Measurements from ENCODE around the gene PKDREJ. TPM values are rescaled to one million over a fixed set of nuclear protein-coding genes. Genes with fewer than 3 reads are reported as not detected.
"Not testable (repeated sequence)": the region's sequence is repeated elsewhere in the genome, so short reads cannot be mapped to it uniquely, and the experiment has no call there.

Gene PKDREJ, protein sequence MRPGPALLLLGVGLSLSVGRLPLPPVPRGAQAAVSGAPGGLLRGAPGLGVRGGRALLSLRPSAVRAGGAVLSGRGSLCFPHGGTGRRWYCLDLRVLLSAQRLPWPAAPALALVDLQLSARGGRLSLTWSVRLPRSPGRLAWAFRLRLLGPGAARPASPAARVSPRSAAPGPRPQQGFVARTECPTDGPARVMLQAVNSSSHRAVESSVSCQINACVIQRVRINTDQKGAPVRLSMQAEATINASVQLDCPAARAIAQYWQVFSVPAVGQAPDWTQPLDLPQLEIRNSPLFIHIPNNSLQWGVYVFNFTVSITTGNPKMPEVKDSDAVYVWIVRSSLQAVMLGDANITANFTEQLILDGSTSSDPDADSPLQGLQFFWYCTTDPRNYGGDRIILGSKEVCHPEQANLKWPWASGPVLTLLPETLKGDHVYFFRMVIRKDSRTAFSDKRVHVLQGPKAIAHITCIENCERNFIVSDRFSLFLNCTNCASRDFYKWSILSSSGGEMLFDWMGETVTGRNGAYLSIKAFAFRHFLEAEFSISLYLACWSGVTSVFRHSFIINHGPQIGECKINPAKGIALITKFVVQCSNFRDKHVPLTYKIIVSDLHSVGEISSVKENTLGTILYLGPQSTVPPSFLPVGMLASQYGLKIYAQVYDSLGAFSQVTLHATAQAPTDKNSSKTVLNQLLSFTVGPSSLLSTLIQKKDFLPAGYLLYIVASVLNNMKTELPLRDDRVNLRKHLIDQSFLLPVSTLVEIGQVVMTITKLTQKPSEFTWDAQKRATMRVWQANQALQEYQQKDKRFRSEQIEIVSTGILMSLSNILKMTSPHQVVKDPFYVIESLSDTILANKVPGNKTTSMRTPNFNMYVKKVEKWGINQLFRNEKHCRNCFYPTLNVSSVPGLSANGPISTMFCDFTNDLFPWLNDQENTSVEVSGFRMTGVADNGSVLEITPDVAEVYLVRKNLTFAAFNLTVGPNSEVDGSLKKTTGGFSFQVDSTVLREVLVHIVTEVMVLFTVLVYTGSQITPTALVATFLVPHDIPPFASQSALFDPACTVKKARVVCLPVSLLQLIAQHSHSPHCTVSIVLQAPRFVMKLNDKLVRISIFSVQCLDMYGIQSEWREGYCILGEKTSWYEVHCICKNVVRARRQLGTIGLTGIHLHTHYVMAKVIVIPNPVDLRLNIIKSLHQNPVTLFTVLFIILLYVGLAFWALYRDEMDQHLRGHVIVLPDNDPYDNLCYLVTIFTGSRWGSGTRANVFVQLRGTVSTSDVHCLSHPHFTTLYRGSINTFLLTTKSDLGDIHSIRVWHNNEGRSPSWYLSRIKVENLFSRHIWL (N-terminal part only)
- under 1 TPM; 0.33 to 0.52 (median 0.47) TPM for polyA plus RNA-seq (ENCODE audit: insufficient read length in 3 of 3)
- long read RNA-seq, donor 1, result 0 reads
- long read RNA-seq, donor 2, result 0 reads
- long read RNA-seq, donor 3, result 0 reads
- long read RNA-seq, donor 4, full-length matches to known transcripts, result 1 of 1 reads
- long read RNA-seq, donor 4, partial matches to known transcripts, result 0 of 1 reads
- long read RNA-seq, donor 4, other reads (novel, unspliced or antisense), result 0 of 1 reads
- long read RNA-seq, donor 5, full-length matches to known transcripts, result 1 of 1 reads
- long read RNA-seq, donor 5, partial matches to known transcripts, result 0 of 1 reads
- long read RNA-seq, donor 5, other reads (novel, unspliced or antisense), result 0 of 1 reads
- long read RNA-seq, donor 6, partial matches to known transcripts, result 8 of 8 reads
- long read RNA-seq, donor 6, other reads (novel, unspliced or antisense), result 0 of 8 reads
- long read RNA-seq, donor 7, full-length matches to known transcripts, result 1 of 1 reads
- long read RNA-seq, donor 7, partial matches to known transcripts, result 0 of 1 reads
- long read RNA-seq, donor 7, other reads (novel, unspliced or antisense), result 0 of 1 reads
- long read RNA-seq, donor 8, full-length matches to known transcripts, result 1 of 1 reads
- long read RNA-seq, donor 8, partial matches to known transcripts, result 0 of 1 reads
- long read RNA-seq, donor 8, other reads (novel, unspliced or antisense), result 0 of 1 reads
- long read RNA-seq, donor 9, result 0 reads
- long read RNA-seq, donor 10, result 0 reads
- long read RNA-seq, donor 11, result 0 reads
- long read RNA-seq, donor 12, full-length matches to known transcripts, result 2 of 131 reads
- long read RNA-seq, donor 12, partial matches to known transcripts, result 109 of 131 reads
- long read RNA-seq, donor 12, other reads (novel, unspliced or antisense), result 20 of 131 reads
- long read RNA-seq, donor 13, result 0 reads
- long read RNA-seq, donor 14, full-length matches to known transcripts, result 1 of 1 reads
- long read RNA-seq, donor 14, partial matches to known transcripts, result 0 of 1 reads
- long read RNA-seq, donor 14, other reads (novel, unspliced or antisense), result 0 of 1 reads
- long read RNA-seq, donor 15, full-length matches to known transcripts, result 2 of 2 reads
- long read RNA-seq, donor 15, partial matches to known transcripts, result 0 of 2 reads
- long read RNA-seq, donor 15, other reads (novel, unspliced or antisense), result 0 of 2 reads
- long read RNA-seq, donor 16, full-length matches to known transcripts, result 1 of 1 reads
- long read RNA-seq, donor 16, partial matches to known transcripts, result 0 of 1 reads
- long read RNA-seq, donor 16, other reads (novel, unspliced or antisense), result 0 of 1 reads

DNA sequence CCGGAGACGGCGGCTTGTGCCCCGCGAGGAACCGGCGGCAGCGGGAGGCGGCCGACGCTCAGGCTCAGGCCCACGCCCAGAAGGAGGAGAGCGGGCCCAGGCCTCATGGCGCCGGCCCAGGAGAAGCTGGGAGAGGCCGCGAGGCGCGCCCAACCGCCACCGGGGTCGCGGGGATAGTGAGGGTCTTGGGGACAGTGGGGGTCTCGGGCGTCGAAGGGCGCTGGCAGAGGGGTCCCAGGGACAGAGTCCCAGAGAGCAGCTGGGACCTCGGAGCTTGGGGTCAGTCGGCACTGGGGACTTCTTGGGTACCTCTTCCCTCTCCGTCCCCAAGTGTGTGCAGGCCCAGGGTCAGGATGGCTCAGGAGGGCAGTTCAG lies at the start of gene PKDREJ:
TSS of gene PKDREJ (minus strand) at position 128 of the 375 bp plus-strand sequence. CDS start at position 107, 21 bp downstream.
- no peak for DNase-seq

DNA sequence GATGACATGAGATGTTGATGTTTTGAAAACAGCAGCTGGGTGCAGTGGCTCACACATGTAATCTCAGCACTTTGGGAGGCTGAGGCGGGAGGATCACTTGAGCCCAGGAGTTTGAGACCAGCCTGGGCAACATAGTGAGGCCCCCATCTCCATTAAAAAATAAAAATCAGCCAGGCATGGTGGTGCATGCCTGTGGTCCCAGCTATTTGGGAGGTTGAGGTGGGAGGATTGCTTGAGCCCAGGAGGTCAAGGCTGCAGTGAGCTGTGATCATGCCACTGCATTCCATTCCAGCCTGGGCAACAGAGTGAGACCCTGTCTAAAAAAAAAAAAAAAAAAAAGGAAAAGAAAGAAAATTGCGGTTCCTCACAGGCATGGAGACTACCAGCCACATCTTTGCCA lies 49.7 kb upstream of the PKDREJ start:
- not testable (repeated sequence) for DNase-seq

DNA sequence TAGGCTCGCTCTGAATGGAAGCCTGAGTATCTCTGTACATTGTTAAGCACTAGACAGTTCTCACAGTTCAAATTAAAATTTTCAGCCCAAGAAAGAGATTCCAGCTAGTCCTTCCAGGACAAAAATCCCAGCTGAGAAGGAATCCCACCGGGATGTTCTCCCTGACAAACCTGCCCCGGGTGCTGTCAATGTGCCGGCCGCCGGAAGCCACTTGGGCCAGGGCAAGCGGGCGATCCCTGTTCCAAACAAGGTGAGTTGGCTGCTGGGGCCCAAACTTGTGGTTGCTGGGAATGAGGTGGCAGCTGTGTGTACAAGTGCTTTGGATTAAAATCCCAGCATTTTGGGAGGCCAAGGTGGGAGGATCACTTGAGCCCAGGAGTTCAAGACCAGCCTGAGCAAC lies 48.9 kb upstream of the PKDREJ start:
- DNase-seq, result no peak

DNA sequence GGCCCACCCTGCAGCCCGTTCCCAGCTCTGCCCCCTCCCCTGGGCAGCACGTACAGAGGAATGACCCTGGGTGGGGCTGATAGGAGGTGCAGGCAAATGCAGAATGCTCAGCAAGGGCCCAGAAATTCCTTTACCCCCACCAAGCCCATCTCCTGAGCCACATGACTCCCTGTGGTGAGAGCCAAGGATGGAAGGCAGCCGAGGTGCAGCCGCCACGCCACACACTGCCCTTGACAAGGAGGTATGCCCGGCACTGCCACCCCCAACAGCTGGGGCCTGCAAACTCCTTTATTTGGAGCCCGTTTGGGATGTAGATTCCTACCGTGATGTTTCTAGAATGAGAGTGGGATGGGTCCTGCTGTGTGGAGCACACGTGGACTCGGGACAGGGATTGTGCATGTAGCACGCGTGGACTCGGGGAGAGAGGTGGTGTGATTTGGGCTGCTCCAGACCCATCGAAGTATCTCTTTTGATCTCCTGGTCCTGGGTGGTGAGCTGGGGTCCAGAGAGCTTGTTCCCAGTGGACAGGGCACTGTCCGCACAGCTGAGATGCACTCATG lies 46.5 kb upstream of the PKDREJ start:
- no peak for DNase-seq

DNA sequence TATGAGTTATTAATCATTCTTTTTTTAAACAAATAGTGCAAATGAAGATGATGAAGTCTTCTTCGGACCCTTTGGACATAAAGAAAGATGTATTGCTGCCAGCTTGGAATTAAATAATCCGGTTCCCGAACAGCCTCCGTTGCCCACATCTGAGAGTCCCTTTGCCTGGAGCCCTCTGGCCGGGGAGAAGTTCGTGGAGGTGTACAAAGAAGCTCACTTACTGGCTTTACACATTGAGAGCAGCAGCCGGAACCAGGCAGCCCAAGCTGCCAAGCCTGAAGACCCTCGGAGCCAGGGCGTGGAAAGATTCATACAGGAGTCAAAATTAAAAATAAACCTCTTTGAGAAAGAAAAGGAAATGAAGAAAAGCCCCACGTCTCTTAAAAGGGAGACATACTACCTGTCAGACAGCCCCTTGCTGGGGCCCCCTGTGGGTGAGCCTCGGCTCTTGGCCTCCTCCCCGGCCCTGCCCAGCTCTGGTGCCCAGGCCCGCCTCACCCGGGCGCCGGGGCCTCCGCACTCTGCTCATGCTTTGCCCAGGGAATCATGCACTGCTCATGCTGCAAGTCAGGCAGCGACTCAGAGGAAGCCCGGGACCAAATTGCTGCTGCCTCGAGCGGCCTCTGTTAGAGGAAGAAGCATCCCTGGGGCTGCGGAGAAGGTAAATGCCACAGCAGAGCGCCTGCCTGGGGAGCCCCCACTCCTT lies 45.3 kb upstream of the PKDREJ start:
- no peak for DNase-seq

DNA sequence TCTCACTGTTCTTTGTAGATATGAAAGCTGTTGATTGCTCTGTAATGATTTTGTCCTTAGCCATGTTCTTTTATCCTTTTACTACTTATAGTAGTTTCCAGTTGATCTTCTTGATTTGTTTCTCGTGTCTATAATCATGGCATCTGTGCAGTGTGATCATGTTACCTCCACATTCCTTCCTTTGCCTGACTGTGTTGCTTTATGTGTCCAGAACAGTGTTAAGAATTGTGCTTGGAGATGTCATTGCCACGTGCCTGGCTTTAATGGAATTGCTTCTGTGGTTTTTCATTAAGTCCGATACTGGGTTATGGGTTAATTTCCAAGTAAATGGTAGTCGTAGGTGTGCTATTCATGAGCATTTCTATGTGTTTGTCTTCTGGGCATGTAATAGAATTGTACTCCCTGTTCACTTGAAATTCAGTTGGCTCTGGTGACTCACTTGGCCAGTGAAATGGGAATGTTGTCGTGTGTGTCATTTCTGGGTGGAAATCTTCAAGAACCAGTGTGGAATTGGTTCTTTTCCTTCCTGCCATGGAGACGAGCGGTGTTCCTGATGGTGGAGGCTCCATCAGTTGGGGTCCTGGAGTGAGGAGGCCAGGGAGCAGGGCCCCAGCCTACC lies 40.3 kb upstream of the PKDREJ start:
- DNase-seq, result no peak

DNA sequence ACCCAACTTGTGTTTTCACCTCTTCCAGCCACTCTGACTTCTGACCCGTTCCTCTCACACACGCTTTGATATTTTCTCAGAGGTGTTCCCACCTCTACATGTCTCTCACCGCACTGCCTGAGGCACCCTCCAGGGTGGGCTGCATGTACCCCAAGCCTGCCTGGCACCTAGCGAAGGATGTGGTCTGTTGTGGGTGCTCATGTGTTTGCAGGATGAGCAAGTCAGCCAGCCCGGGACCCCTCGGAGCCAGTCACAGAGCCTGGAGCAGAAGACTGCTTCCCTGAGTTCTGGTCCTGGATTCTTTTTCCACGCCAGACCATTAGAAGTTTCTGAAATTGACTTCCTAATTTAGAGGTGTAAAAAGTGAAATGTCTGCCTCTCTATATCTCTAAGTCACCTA lies 37.3 kb upstream of the PKDREJ start:
- DNase-seq, result no peak

DNA sequence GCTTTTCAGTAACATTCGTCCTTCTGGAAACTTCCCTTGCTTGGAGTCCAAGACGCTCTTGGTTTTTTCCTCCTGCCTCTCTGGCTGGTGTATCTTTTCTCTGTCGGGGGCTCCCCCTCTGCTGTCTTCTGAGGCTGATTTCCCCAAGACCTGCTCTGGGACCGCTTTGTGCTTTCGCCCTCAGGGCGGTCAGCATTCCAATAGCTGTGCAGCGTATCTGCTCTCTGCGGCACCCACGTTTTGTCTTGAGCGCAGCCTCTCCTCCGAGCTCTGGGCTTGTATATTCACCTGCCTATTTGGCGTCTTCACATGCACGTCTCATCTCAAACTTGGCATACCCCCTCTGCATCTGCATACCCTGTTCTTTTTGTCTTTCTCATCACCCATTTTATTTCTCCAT lies 36.0 kb upstream of the PKDREJ start:
- DNase-seq, result no peak

DNA sequence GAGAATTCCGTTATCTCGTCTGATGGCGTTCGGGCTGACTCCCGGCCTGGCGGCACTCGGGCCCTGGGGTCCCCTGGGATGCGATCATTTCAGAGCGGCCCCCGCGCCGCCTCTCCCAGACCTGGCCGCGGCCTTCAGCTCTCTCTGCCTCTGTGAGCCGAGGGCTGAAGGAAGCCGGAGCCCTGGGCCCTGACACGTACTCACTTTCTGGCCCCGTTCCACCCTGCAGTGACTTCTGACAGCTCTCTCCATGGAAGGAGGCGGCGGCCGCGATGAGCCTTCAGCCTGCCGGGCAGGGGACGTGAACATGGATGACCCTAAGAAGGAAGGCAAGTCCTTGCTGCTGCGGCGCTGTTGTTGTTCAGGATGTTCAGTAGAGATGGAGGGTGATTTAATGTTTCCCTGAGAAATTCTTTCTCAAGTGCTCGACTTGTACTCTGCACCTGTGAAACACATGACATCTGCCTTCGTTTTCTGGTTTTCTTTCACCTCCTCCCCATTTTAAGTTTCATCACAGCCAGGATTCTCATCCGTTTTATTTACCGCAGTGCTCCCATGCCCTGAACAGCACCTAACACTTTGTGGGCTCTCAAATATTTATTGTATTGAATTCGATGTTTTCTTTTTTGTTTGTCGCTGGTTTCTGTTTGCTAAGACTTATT lies 34.1 kb upstream of the PKDREJ start:
- DNase-seq, result no peak

DNA sequence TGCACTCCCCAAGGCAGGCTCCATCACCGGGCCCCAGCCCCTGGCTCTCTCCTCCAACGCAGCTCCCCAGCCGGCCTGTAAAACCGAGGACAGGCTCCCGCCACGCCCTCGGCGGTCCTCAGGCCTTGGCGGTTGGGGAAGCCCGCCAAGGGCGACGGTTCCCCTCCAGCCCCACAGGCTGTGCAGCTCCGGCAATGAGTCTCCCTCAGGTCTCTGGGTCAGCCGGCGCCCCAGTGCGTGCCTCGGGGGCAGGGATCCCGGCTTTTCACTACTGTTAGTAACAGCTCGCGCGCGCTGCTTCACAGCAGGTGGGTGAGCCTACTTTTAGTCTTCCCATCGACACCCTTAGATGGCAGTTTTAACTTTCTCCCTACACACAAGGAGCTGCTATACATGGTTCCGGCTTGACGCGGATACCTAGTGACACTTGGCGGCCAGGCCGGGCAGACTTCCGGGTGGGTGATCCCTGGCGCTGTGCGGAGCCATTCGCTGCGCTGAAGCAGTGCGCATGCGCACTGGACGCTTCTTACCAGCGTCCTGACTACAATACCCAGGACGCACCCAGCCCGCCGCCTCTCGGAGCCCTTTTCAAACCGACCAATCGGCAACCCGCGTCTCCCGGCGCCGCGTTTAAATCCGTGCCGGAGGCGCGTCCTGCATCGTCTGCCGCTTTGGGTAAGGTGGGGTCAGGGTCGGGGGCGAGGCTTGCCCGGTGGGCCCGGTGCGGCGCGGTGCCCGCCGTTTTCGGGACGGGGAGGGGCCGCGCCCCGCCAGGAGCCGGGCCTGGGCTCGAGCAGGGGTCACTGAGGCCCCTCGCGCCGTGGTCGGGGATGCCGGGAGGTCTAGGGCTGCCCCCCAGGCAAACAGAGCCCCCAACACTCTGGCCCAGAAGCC lies 33.4 kb upstream of the PKDREJ start, which contains the start of gene GTSE1:
TSS of gene GTSE1 (plus strand) at position 614 of the 894 bp plus-strand sequence. CDS start 531 bp downstream, outside the sequence.
- DNase-seq, result peak; percentile 98

DNA sequence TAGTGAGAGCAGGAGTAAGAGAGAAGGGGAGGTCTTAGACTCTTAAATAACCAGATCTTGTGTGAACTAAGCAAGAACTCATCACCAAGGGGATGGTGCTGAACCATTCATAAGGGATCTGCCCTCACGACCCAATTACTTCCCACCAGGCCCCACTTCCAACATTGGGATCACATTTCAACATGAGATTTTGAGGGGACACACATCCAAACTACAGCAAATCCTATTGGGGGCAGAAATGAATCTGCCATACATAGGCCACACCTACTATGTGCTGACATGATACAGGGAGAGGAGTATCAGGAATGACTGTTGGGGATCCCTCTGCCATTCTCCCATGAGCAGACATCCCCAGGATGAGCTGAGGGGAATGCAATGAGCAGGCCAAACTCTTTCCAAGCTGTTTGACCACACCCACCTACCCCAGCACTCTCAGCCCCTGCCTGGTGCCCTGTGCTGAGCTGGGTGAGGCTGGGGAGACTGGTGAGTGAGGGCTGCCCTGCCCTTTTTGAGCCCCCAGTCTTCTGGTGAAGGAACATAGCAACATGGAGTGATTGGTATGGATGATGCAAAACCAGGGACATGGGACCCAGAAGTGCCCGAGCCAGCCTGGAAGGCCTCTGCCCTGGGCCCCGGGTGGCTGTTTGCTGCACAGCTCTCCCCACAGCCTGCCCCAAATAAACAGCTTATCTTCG lies 32.3 kb upstream of the PKDREJ start:
- no peak for DNase-seq

DNA sequence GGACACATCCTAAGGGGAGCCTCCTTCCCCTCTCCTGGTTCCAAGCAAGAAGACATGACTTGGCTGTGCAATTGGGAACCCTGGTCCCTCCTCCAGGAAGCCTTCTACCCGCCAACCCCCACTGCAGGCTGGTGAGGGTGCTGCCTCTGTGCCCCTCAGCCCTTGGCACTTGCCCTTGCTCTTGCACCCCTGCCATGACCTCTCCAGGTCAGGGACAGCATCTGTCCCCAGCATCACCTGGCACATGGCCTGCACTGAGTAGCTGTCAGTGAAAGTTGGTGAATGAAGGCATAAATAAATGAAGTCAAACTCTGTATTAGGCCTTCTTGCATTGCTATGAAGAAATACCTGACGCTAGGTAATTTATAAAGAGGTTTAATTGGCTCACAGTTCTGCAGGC lies 31.6 kb upstream of the PKDREJ start:
- no peak for DNase-seq

DNA sequence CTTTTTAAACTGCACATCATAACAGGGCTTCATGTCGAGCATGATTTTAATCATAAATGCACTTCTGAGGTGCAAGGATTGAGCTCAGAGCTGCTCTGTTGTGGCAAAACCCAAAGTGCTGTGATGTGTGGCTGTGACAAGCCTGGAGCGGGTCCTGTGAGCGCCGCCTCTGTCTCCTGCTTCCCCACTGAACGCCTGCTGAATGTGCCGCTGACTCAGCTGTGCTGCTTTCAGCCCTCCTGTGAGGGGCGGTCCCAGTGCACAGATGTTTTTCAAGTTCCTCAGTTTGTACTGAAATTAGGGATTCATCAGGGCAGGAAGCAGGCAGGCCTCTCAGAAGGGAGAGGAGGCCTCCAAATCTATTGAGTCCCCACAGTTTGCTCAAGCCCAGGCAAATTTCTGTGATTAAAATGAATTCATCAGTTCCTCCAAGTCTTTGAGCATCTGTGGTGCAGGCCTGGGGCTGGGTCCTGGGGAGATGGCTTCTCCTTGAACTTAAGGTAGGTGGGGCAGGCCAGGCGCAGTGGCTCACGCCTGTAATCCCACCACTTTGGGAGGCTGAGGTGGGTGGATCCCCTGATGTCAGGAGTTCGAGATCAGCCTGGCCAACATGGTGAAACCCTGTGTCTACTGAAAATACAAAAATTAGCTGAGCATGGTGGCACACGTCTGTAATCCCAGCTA lies 30.6 kb upstream of the PKDREJ start:
- DNase-seq, result no peak

DNA sequence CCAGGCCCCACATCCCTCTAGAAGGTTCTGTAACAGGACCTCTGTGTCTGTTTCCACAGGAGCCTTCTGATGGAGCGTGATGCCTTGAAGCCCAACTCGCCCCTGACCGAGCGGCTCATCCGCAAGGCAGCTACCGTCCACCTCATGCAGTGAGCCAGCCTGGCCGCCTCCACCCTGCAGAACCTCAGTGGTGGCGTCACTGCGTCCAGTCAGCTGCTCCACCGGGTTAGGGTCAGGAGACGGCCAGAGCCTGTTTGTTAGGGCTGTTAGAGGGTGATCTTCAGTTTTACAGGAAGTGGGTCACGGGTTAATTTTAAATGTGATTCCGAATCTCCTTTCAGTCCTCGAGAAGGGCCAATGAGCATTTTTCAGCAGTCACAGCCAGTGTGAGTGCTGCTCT lies 29.6 kb upstream of the PKDREJ start:
- DNase-seq, result no peak

DNA sequence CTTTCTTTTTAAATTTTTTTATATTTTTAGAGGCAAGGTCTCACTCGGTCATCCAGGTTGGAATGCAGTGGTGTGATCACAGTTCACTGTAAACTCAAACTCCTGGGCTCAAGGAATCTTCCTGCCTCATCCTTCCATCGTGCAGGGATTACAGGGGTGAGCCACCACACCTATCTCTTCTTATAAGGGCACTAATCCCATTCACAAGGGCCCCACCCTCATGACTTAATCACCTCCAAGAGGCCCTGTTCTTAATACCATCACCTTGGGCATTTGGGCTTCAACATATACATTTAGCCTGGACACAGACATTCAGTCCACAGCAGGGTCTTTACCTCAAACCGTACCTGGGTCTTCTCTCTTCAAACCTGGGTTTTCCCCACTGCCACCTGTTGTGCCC lies 29.0 kb upstream of the PKDREJ start:
- no peak for DNase-seq
